GM04503 (cell line): Measurements from ENCODE around the gene HTR2B.
"Not testable (repeated sequence)": the region's sequence is repeated elsewhere in the genome, so short reads cannot be mapped to it uniquely, and the experiment has no call there.

ENCODE experiments used
- DNase-seq: peaks from one replicate; pipeline ENCODE4 v3.0.0-alpha.2; 2012; ENCODE audit warnings: low read depth

HTR2B gene

GRCh38 chr2:231093933-231094332 lies 30.9 kb downstream of the HTR2B start:
- DNase-seq = no peak

- no peak for DNase-seq
Measured at GRCh38 chr2:231088754-231089153, 36.1 kb downstream of the HTR2B start.

- DNase-seq = no peak
Measured at GRCh38 chr2:231084565-231084964, 40.3 kb downstream of the HTR2B start.

GRCh38 chr2:231069379-231070054 lies 55.3 kb downstream of the HTR2B start:
- DNase-seq = no peak

- DNase-seq = no peak
Measured at GRCh38 chr2:231068525-231069222, 56.2 kb downstream of the HTR2B start.

GRCh38 chr2:231067531-231067930 lies 57.3 kb downstream of the HTR2B start:
- not testable (repeated sequence) for DNase-seq

GRCh38 chr2:231065966-231066365 lies 58.9 kb downstream of the HTR2B start:
- DNase-seq = no peak

GRCh38 chr2:231063347-231063746 lies 61.5 kb downstream of the HTR2B start:
- DNase-seq = no peak

- no peak for DNase-seq
Measured at GRCh38 chr2:231062776-231063175, 62.1 kb downstream of the HTR2B start.

- no peak for DNase-seq
Measured at GRCh38 chr2:231059756-231060155, 65.1 kb downstream of the HTR2B start.

- DNase-seq = no peak
Measured at GRCh38 chr2:231058761-231059550, 65.9 kb downstream of the HTR2B start.
